Loucy (cell line): ENCODE measurements around the gene LORICRIN.

ENCODE experiments used
- H2AFZ ChIP-seq: fragments of 200-600 bp; sonication (generic); 2 replicates; pipeline ENCODE4 v1.6.0; 2016; ENCODE audit warnings: antibody characterized with exemption, mild to moderate bottlenecking, low read length, moderate library complexity
- H3F3A ChIP-seq: fragments of 200-600 bp; 2 replicates; pipeline ENCODE4 v1.6.0; 2016; ENCODE audit warnings: antibody characterized with exemption, low read depth, mild to moderate bottlenecking
- H3K27me3 ChIP-seq: fragments of 200-600 bp; sonication (generic); 2 replicates; pipeline ENCODE4 v1.6.1; 2014; ENCODE audit warnings: low read length, mild to moderate bottlenecking; ENCODE audit not compliant: insufficient read depth, poor library complexity, severe bottlenecking
- H3K36me3 ChIP-seq: fragments of 200-600 bp; sonication (generic); 2 replicates; pipeline ENCODE4 v1.6.1; 2016; ENCODE audit warnings: low read length; ENCODE audit not compliant: insufficient read depth
- H3K4me1 ChIP-seq: fragments of 200-600 bp; sonication (generic); 2 replicates; pipeline ENCODE4 v1.5.1; 2014; ENCODE audit warnings: low read length, mild to moderate bottlenecking; ENCODE audit not compliant: insufficient read depth, poor library complexity, severe bottlenecking
- H3K4me2 ChIP-seq: fragments of 200-600 bp; sonication (generic); 2 replicates; pipeline ENCODE4 v1.6.0; 2014; ENCODE audit warnings: antibody characterized with exemption, low read length, low read depth, mild to moderate bottlenecking; ENCODE audit not compliant: poor library complexity, severe bottlenecking
- H3K4me3 ChIP-seq: fragments of 200-600 bp; sonication (generic); 2 replicates; pipeline ENCODE4 v1.5.1; 2014; ENCODE audit warnings: low read length, mild to moderate bottlenecking, mixed read lengths; ENCODE audit not compliant: poor library complexity, severe bottlenecking
- H3K79me2 ChIP-seq: fragments of 200-600 bp; sonication (generic); 2 replicates; pipeline ENCODE4 v1.6.1; 2014; ENCODE audit warnings: low read length; ENCODE audit not compliant: insufficient read depth
- H3K9ac ChIP-seq: fragments of 200-600 bp; sonication (generic); 2 replicates; pipeline ENCODE4 v1.6.0; 2014; ENCODE audit warnings: mild to moderate bottlenecking, low read depth, low read length, moderate library complexity; ENCODE audit not compliant: poor library complexity, severe bottlenecking
- H3K9me2 ChIP-seq: fragments of 200-600 bp; sonication (generic); replicated peaks from 2 replicates; pipeline ENCODE4 v1.6.1; 2016; ENCODE audit warnings: low read depth, low read length, mixed read lengths
- H3K9me3 ChIP-seq: fragments of 200-600 bp; sonication (generic); 2 replicates; pipeline ENCODE4 v1.6.1; 2014; ENCODE audit warnings: mild to moderate bottlenecking, antibody characterized with exemption, low read length, low read depth; ENCODE audit not compliant: insufficient read depth
- H4K20me1 ChIP-seq: fragments of 200-600 bp; sonication (generic); 2 replicates; pipeline ENCODE4 v1.6.0; 2014; ENCODE audit warnings: antibody characterized with exemption, low read length, mild to moderate bottlenecking; ENCODE audit not compliant: insufficient read depth, poor library complexity, severe bottlenecking
- EZH2phosphoT487 ChIP-seq: fragments of 200-600 bp; IDR thresholded peaks from 2 replicates; pipeline ENCODE4 v1.6.1; 2018; ENCODE audit warnings: antibody characterized with exemption, mild to moderate bottlenecking, moderate library complexity, borderline replicate concordance
- TF ChIP-seq, protein P1 (sequence below): fragments of 200-600 bp; sonication (generic); conservative IDR thresholded peaks from 2 replicates; pipeline ENCODE4 v1.5.1; 2014; ENCODE audit warnings: mild to moderate bottlenecking, antibody characterized with exemption, low read length

The LORICRIN gene

GRCh38 chr1:153213519-153213918 is 46.0 kb upstream of the LORICRIN start:
- Histone ChIP-seq H3K9me2 (no peaks in the 10 kb centered on the region), H3K9me3 (no peaks in the 10 kb centered on the region), H3K4me1 (peaks cover 19% of the 10 kb centered on the region), H4K20me1 (no peaks in the 10 kb centered on the region), H2AFZ (no peak overlapping the region), H3K4me2 (no peak overlapping the region), H3K79me2 (no peaks in the 10 kb centered on the region), H3K36me3 (no peaks in the 10 kb centered on the region), H3K27me3 (no peaks in the 10 kb centered on the region), H3K9ac (no peak overlapping the region), H3F3A (0 out of 2 replicates have a peak, but pooled peaks cover 2% of the 10 kb centered on the region), H3K4me3 (no peak overlapping the region)
- TF ChIP-seq, protein P1, sequence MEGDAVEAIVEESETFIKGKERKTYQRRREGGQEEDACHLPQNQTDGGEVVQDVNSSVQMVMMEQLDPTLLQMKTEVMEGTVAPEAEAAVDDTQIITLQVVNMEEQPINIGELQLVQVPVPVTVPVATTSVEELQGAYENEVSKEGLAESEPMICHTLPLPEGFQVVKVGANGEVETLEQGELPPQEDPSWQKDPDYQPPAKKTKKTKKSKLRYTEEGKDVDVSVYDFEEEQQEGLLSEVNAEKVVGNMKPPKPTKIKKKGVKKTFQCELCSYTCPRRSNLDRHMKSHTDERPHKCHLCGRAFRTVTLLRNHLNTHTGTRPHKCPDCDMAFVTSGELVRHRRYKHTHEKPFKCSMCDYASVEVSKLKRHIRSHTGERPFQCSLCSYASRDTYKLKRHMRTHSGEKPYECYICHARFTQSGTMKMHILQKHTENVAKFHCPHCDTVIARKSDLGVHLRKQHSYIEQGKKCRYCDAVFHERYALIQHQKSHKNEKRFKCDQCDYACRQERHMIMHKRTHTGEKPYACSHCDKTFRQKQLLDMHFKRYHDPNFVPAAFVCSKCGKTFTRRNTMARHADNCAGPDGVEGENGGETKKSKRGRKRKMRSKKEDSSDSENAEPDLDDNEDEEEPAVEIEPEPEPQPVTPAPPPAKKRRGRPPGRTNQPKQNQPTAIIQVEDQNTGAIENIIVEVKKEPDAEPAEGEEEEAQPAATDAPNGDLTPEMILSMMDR: no peak
- TF ChIP-seq EZH2phosphoT487: no peak

GRCh38 chr1:153217212-153217611 is 42.3 kb upstream of the LORICRIN start, which contains the start of gene PRR9:
PRR9 (plus strand) TSS chr1:153217584; CDS start chr1:153218145, 561 bp downstream.
- H3K79me2 ChIP-seq: no peaks in the 10 kb centered on the region
- H3K4me1 ChIP-seq: peaks cover 19% of the 10 kb centered on the region
- H3K4me3 ChIP-seq: no peak within 1 kb of the TSS
- H3K9ac ChIP-seq: no peak within 1 kb of the TSS
- TF ChIP-seq EZH2phosphoT487: no peak
- H3K36me3 ChIP-seq: no peaks in the 10 kb centered on the region
- no peaks in the 10 kb centered on the region for H3K9me2 ChIP-seq
- 0 out of 2 replicates have a peak, but pooled peaks cover 2% of the 10 kb centered on the region for H3F3A ChIP-seq
- H3K27me3 ChIP-seq: no peaks in the 10 kb centered on the region
- peak within 1 kb of the TSS; percentile 22; the same call in 1 of the 2 replicates for H2AFZ ChIP-seq
- no peaks in the 10 kb centered on the region for H3K9me3 ChIP-seq
- peak within 1 kb of the TSS; percentile 37 for H3K4me2 ChIP-seq
- H4K20me1 ChIP-seq: no peaks in the 10 kb centered on the region

DNA sequence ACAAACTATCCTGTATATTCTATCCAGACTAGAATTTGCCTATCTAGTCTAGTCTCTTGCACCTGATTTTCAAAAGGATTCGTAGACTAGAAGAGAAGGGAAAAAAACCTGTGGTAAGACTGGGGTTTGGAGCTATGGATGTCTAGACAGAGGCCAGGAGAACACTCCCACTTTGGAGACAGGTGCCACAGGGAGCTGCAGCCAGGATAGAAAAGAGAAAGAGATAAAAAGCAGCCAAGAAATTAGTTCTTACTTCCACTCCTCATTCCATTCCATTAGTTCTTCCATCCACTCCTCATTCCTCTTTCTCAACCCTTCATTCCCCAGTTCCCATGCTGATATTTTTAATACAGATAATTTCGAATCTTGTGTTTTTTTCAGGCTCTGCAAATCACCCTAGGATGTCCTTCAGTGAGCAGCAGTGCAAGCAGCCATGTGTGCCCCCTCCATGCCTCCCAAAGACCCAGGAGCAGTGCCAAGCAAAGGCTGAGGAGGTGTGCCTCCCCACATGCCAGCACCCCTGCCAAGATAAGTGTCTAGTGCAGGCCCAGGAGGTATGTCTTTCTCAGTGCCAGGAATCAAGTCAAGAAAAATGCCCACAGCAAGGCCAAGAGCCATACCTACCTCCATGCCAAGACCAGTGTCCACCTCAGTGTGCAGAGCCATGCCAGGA is 41.6 kb upstream of the LORICRIN start:
- Histone ChIP-seq H3K4me3 (no peak overlapping the region), H3K9me2 (no peaks in the 10 kb centered on the region), H3K4me1 (peaks cover 19% of the 10 kb centered on the region), H3K27me3 (no peaks in the 10 kb centered on the region), H3F3A (0 out of 2 replicates have a peak, but pooled peaks cover 2% of the 10 kb centered on the region), H2AFZ (no peak overlapping the region; the same call in 1 of the 2 replicates), H3K9ac (no peak overlapping the region), H3K4me2 (peak overlapping the region; percentile 37), H4K20me1 (no peaks in the 10 kb centered on the region), H3K36me3 (no peaks in the 10 kb centered on the region), H3K9me3 (no peaks in the 10 kb centered on the region), H3K79me2 (no peaks in the 10 kb centered on the region)
- TF ChIP-seq EZH2phosphoT487: no peak
- TF ChIP-seq, protein P1: no peak
